Activated T-cell treated with anti-CD3 and anti-CD28 coated beads for 24 hours (primary cell): ENCODE results near the gene OR10C1.

Experiments
- DNase-seq: peaks from one replicate; pipeline ENCODE4 v3.0.0-alpha.2; 2020; ENCODE audit warnings: low read depth

OR10C1 gene

GRCh38 chr6:29477923-29478450 is 38.9 kb downstream of the OR10C1 start:
- DNase-seq: no peak

- no peak for DNase-seq
These were observed 39.6 kb downstream of the OR10C1 start for GRCh38 chr6:29478740-29479139.

- no peak for DNase-seq
These were observed 40.5 kb downstream of the OR10C1 start for GRCh38 chr6:29479560-29479959.

GRCh38 chr6:29483186-29483585 is 44.1 kb downstream of the OR10C1 start:
- DNase-seq: no peak

- DNase-seq: no peak
These were observed 44.6 kb downstream of the OR10C1 start for GRCh38 chr6:29483735-29484134.

GRCh38 chr6:29486577-29486976 is 47.5 kb downstream of the OR10C1 start:
- no peak for DNase-seq

- DNase-seq: no peak
These were observed 48.0 kb downstream of the OR10C1 start for GRCh38 chr6:29487131-29487530.

- DNase-seq: no peak
These were observed 48.6 kb downstream of the OR10C1 start, which contains the start of gene MAS1L for GRCh38 chr6:29487660-29488059. MAS1L (minus strand) TSS chr6:29487956; CDS start chr6:29487902, 54 bp downstream.

- DNase-seq: no peak
These were observed 49.8 kb downstream of the OR10C1 start for GRCh38 chr6:29488874-29489273.

- DNase-seq: no peak
These were observed 50.2 kb downstream of the OR10C1 start for GRCh38 chr6:29489286-29489685.

GRCh38 chr6:29490055-29490454 is 50.9 kb downstream of the OR10C1 start:
- DNase-seq: no peak

- no peak for DNase-seq
These were observed 51.4 kb downstream of the OR10C1 start for GRCh38 chr6:29490552-29490951.
